ENCODE data around the gene CRADD. TPM values are rescaled to one million over a fixed set of nuclear protein-coding genes. Genes with fewer than 3 reads are reported as not detected.

The CRADD gene
- total and polyA plus RNA-seq, 2 of the 4 experiments (the other 2 are of a cell fraction): 11.1 to 14.0 TPM

- Histone ChIP-seq H2BK15ac (ENCODE audit: low read depth, low read length) (no peak overlapping the region), H2AK5ac (ENCODE audit: low read depth, low read length) (no peak overlapping the region), H3K27ac (ENCODE audit: insufficient read depth, low read length) (no peak overlapping the region), H3K56ac (ENCODE audit: extremely low read depth, insufficient read depth, low read length) (no peak overlapping the region), H2AK9ac (replicated peaks; ENCODE audit: low read depth, low read length, poor library complexity) (no peak overlapping the region), H3K4ac (ENCODE audit: low read depth, low read length) (no peak overlapping the region), H4K5ac (ENCODE audit: low read depth, low read length) (no peak overlapping the region), H3K14ac (replicated peaks; ENCODE audit: low read depth, low read length) (no peak overlapping the region), H2AFZ (replicated peaks; ENCODE audit: low read length, poor library complexity) (no peak overlapping the region), H2BK5ac (ENCODE audit: low read depth, low read length, poor library complexity, severe bottlenecking) (no peak overlapping the region), H3K9me1 (ENCODE audit: insufficient read depth, low read length) (peaks cover 2% of the 10 kb centered on the region), H4K91ac (ENCODE audit: insufficient read depth, low read depth, low read length) (no peak overlapping the region), H3K79me1 (ENCODE audit: low read depth in 1 of 2, low read length in 2 of 2) (no peaks in the 10 kb centered on the region), H3K9me3 (ENCODE audit: control insufficient read depth, insufficient read depth, low read length) (peaks cover 8% of the 10 kb centered on the region), H2BK20ac (ENCODE audit: low read depth, low read length) (no peak overlapping the region), H4K8ac (ENCODE audit: low read depth in 2 of 2, low read length in 2 of 2) (no peak overlapping the region), H3K36me3 (ENCODE audit: control insufficient read depth, insufficient read depth, low read length) (no peaks in the 10 kb centered on the region), H4K20me1 (ENCODE audit: insufficient read depth, low read length) (no peaks in the 10 kb centered on the region), H3K18ac (ENCODE audit: low read depth, low read length) (no peak overlapping the region), H3K9ac (ENCODE audit: low read depth, low read length) (no peak overlapping the region), H2BK120ac (ENCODE audit: low read depth, low read length) (no peak overlapping the region), H3K23ac (ENCODE audit: low read depth, low read length) (no peak overlapping the region), H3K4me3 (ENCODE audit: insufficient read depth, low read depth, low read length) (no peak overlapping the region), H3K4me1 (ENCODE audit: control insufficient read depth, insufficient read depth, low read length) (peaks cover 14% of the 10 kb centered on the region), H3K27me3 (ENCODE audit: control insufficient read depth, insufficient read depth, low read length) (no peaks in the 10 kb centered on the region), H3K4me2 (ENCODE audit: low read depth, low read length) (no peak overlapping the region)
- in situ Hi-C loops (cut with MboI; ENCODE audit: low sequenced_read_pairs) (no loop called here), dilution Hi-C loops (cut with HindIII; ENCODE audit: low sequenced_read_pairs, unreplicated experiment) (no loop called here), intact Hi-C loops (cut with micrococcal nuclease) (no loop called here)
- no peak for TF ChIP-seq CEBPB (IDR thresholded peaks at IDR 0.05; ENCODE audit: low read depth, low read length)
- no peak for TF ChIP-seq CTCF (conservative IDR thresholded peaks at IDR 0.05; ENCODE audit: low read depth, low read length)
- TF ChIP-seq MXI1 (IDR thresholded peaks at IDR 0.05; ENCODE audit: borderline replicate concordance, low read depth, low read length): no peak
- no peak for TF ChIP-seq RAD21 (IDR thresholded peaks at IDR 0.05; ENCODE audit: low read length)
- no peak for TF ChIP-seq NFE2L2 (IDR thresholded peaks at IDR 0.05; ENCODE audit: low read depth, low read length)
- no peak for TF ChIP-seq BHLHE40 (IDR thresholded peaks at IDR 0.05; ENCODE audit: low read depth, low read length)
- no peak for TF ChIP-seq FOS (IDR thresholded peaks at IDR 0.05; ENCODE audit: low read depth, low read length)
- no TSS peak for BruUV-seq (replicated peaks)
- no peak for ATAC-seq (ENCODE audit: low read depth)
- no peak for DNase-seq
- ChIA-PET CTCF (no interaction called here), POLR2A (ENCODE audit: unreplicated experiment) (no interaction called here)
These were observed 199.2 kb downstream of the CRADD start for GRCh38 chr12:93876360-93876759.

Measured in IMR-90 (cell line).